ENCODE data around the gene MGAT4C.

Gene MGAT4C

GRCh38 chr12:86226481-86226880 is 29.7 kb downstream of the MGAT4C start:
- no peak overlapping the region for H3K14ac ChIP-seq (ENCODE audit: low read length in 2 of 2)
- no peak overlapping the region for H2AK5ac ChIP-seq (ENCODE audit: low read length, severe bottlenecking)
- peaks cover 0 to 3% of the 10 kb centered on the region in 2 experiments for H3K36me3 ChIP-seq (ENCODE audit: control insufficient read depth in 1 of 2, insufficient read depth in 2 of 2, low read depth in 1 of 2, low read length in 2 of 2)
- peaks cover 1% of the 10 kb centered on the region for H3K79me1 ChIP-seq (replicated peaks; ENCODE audit: low read length, poor library complexity, severe bottlenecking)
- H2BK15ac ChIP-seq (ENCODE audit: low read depth, poor library complexity, severe bottlenecking) = no peak overlapping the region
- H2BK5ac ChIP-seq (ENCODE audit: low read depth, low read length, poor library complexity, severe bottlenecking) = no peak overlapping the region
- no peak overlapping the region for H3K4ac ChIP-seq (ENCODE audit: low read depth in 1 of 2, low read length in 2 of 2)
- no peaks in the 10 kb centered on the region for H3K4me1 ChIP-seq (ENCODE audit: control insufficient read depth, insufficient read depth, low read depth, low read length)
- no peak overlapping the region for H3K23ac ChIP-seq (ENCODE audit: low read length in 2 of 2)
- no peak overlapping the region for H3K4me3 ChIP-seq (ENCODE audit: insufficient read depth in 1 of 2, low read depth in 1 of 2, low read length in 2 of 2)
- H4K8ac ChIP-seq (ENCODE audit: low read length) = no peak overlapping the region
- DNase-seq = no peak
- no peak overlapping the region for H3K27ac ChIP-seq (ENCODE audit: low read length, poor library complexity, severe bottlenecking)
- no peak overlapping the region for H3K9ac ChIP-seq (ENCODE audit: low read length)
- H3K18ac ChIP-seq (ENCODE audit: low read depth in 1 of 2, low read length in 2 of 2) = no peak overlapping the region
- H2BK12ac ChIP-seq (ENCODE audit: low read length in 2 of 2) = no peak overlapping the region
- no peak overlapping the region for H2AFZ ChIP-seq (ENCODE audit: low read depth, low read length)
- no peaks in the 10 kb centered on the region for H3K9me3 ChIP-seq (ENCODE audit: control insufficient read depth, low read length)
- H4K91ac ChIP-seq (ENCODE audit: low read length) = no peak overlapping the region
- WGBS = 98% methylated on average over 3 of the region's 3 CpGs
- no peaks in the 10 kb centered on the region for H3K27me3 ChIP-seq (ENCODE audit: control insufficient read depth in 1 of 2, insufficient read depth in 1 of 2, low read length in 2 of 2)
- H3K4me2 ChIP-seq (ENCODE audit: low read length, poor library complexity, severe bottlenecking) = no peak overlapping the region
- H2BK120ac ChIP-seq (ENCODE audit: low read depth, low read length) = no peak overlapping the region

DNA sequence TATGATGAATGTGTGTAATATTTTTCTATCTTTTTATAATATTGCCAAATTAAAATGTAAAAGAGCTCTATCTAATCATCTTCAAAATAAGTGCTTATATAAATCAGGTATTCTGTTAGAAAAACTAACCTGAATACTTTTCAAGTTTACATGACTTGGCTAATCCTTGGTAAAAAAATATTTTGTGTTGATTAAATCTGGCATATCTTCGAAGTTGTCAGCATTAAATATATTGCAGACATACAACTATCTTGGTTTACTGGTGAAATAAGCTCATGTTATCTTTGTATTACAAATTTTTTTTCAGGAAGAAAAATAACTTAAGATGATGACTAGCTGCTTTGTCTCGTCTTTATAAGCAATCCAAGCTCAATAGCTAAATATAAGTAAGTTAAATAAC is 39.6 kb downstream of the MGAT4C start:
- H4K91ac ChIP-seq (ENCODE audit: low read length) = no peak overlapping the region
- no peak overlapping the region for H3K14ac ChIP-seq (ENCODE audit: low read length in 2 of 2)
- no peak overlapping the region for H2BK15ac ChIP-seq (ENCODE audit: low read depth, poor library complexity, severe bottlenecking)
- no peak for DNase-seq
- no peak overlapping the region for H3K4me3 ChIP-seq (ENCODE audit: insufficient read depth in 1 of 2, low read depth in 1 of 2, low read length in 2 of 2)
- H3K36me3 ChIP-seq (ENCODE audit: control insufficient read depth in 1 of 2, insufficient read depth in 2 of 2, low read depth in 1 of 2, low read length in 2 of 2) = no peaks in the 10 kb centered on the region
- no peak overlapping the region for H3K4ac ChIP-seq (ENCODE audit: low read depth in 1 of 2, low read length in 2 of 2)
- H3K4me2 ChIP-seq (ENCODE audit: low read length, poor library complexity, severe bottlenecking) = no peak overlapping the region
- H2BK5ac ChIP-seq (ENCODE audit: low read depth, low read length, poor library complexity, severe bottlenecking) = no peak overlapping the region
- WGBS = no CpG with 5 or more reads among the region's 2 CpGs
- no peaks in the 10 kb centered on the region for H3K9me3 ChIP-seq (ENCODE audit: control insufficient read depth, low read length)
- no peaks in the 10 kb centered on the region for H3K4me1 ChIP-seq (ENCODE audit: control insufficient read depth, insufficient read depth, low read depth, low read length)
- H2AFZ ChIP-seq (ENCODE audit: low read depth, low read length) = no peak overlapping the region
- no peaks in the 10 kb centered on the region for H3K27me3 ChIP-seq (ENCODE audit: control insufficient read depth in 1 of 2, insufficient read depth in 1 of 2, low read length in 2 of 2)
- H3K79me1 ChIP-seq (replicated peaks; ENCODE audit: low read length, poor library complexity, severe bottlenecking) = no peaks in the 10 kb centered on the region
- no peak overlapping the region for H2BK12ac ChIP-seq (ENCODE audit: low read length in 2 of 2)
- H2BK120ac ChIP-seq (ENCODE audit: low read depth, low read length) = no peak overlapping the region
- H3K23ac ChIP-seq (ENCODE audit: low read length in 2 of 2) = no peak overlapping the region
- H3K27ac ChIP-seq (ENCODE audit: low read length, poor library complexity, severe bottlenecking) = no peak overlapping the region
- H2AK5ac ChIP-seq (ENCODE audit: low read length, severe bottlenecking) = no peak overlapping the region
- no peak overlapping the region for H3K9ac ChIP-seq (ENCODE audit: low read length)
- H3K18ac ChIP-seq (ENCODE audit: low read depth in 1 of 2, low read length in 2 of 2) = no peak overlapping the region
- no peak overlapping the region for H4K8ac ChIP-seq (ENCODE audit: low read length)

DNA sequence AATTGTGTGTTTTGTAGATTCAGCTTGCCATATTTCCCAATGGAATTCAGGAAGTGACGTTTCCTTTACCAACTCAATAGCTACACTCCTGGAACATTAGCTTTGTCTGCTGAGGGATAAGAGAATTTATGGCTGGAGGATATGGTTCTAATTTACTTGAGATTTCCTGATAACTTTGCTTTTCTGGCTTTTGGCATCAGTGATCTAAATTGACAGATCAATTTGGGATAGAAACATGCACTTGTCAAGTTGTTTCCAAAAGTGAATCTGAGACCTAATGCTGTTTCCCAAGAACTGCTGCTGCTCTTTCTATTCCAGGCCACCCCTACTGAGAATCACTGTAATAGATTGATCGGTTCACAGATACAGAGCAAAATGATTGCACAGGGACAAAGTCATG is 43.2 kb downstream of the MGAT4C start:
- Histone ChIP-seq H3K4me2 (ENCODE audit: low read length, poor library complexity, severe bottlenecking) (no peak overlapping the region), H2BK12ac (ENCODE audit: low read length in 2 of 2) (no peak overlapping the region), H2AK5ac (ENCODE audit: low read length, severe bottlenecking) (no peak overlapping the region), H3K14ac (ENCODE audit: low read length in 2 of 2) (no peak overlapping the region), H4K8ac (ENCODE audit: low read length) (no peak overlapping the region), H3K9ac (ENCODE audit: low read length) (no peak overlapping the region), H2BK5ac (ENCODE audit: low read depth, low read length, poor library complexity, severe bottlenecking) (no peak overlapping the region), H3K4ac (ENCODE audit: low read depth in 1 of 2, low read length in 2 of 2) (no peak overlapping the region), H3K4me3 (ENCODE audit: insufficient read depth in 1 of 2, low read depth in 1 of 2, low read length in 2 of 2) (no peak overlapping the region), H2BK15ac (ENCODE audit: low read depth, poor library complexity, severe bottlenecking) (no peak overlapping the region), H3K18ac (ENCODE audit: low read depth in 1 of 2, low read length in 2 of 2) (no peak overlapping the region), H3K36me3 (ENCODE audit: control insufficient read depth in 1 of 2, insufficient read depth in 2 of 2, low read depth in 1 of 2, low read length in 2 of 2) (no peaks in the 10 kb centered on the region), H2BK120ac (ENCODE audit: low read depth, low read length) (no peak overlapping the region), H2AFZ (ENCODE audit: low read depth, low read length) (no peak overlapping the region), H3K23ac (ENCODE audit: low read length in 2 of 2) (no peak overlapping the region), H3K27me3 (ENCODE audit: control insufficient read depth in 1 of 2, insufficient read depth in 1 of 2, low read length in 2 of 2) (no peaks in the 10 kb centered on the region), H4K91ac (ENCODE audit: low read length) (no peak overlapping the region), H3K79me1 (replicated peaks; ENCODE audit: low read length, poor library complexity, severe bottlenecking) (peaks cover 1% of the 10 kb centered on the region), H3K4me1 (ENCODE audit: control insufficient read depth, insufficient read depth, low read depth, low read length) (no peaks in the 10 kb centered on the region), H3K9me3 (ENCODE audit: control insufficient read depth, low read length) (no peaks in the 10 kb centered on the region), H3K27ac (ENCODE audit: low read length, poor library complexity, severe bottlenecking) (no peak overlapping the region)
- WGBS = 86% methylated on average over 1 of the region's 2 CpGs
- DNase-seq = no peak

DNA sequence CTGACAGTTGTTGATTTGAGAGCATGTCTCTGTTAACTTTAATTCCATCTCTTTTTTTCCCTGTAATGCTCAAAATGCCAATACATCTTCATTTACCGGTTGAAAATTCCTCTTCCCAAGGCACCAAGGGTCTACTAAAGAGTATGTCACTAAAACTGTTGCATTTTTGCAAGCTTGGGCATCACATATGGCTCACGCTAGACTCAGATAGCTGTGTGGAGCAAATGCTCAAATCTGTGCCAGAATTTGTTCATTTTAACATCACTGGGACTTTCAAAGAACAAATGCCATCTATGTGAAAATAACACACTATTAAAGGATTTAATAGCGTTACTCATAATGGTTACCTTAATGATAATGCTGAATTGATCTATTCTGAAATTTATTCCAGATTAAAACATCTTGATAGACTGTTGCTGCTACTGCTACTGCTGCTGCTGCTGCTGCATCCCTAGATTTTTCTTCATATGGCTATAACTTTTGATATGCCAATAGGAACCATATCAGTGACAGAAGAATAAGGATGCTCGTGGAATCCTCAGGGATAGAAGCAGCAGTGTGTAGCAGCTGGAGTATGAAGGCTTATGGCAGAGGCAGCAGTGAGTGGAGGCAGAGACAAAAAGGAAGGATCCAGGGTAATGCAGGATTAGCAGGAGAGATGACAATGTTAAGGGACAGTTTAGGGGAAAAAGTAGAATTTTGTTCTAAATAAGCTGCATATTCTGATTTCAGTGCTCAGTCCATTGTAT is 57.3 kb downstream of the MGAT4C start:
- Histone ChIP-seq H3K9ac (ENCODE audit: low read length) (no peak overlapping the region), H2BK15ac (ENCODE audit: low read depth, poor library complexity, severe bottlenecking) (no peak overlapping the region), H2AFZ (ENCODE audit: low read depth, low read length) (no peak overlapping the region), H3K14ac (ENCODE audit: low read length in 2 of 2) (no peak overlapping the region), H2BK120ac (ENCODE audit: low read depth, low read length) (no peak overlapping the region), H2BK5ac (ENCODE audit: low read depth, low read length, poor library complexity, severe bottlenecking) (no peak overlapping the region), H4K91ac (ENCODE audit: low read length) (no peak overlapping the region), H3K4me3 (ENCODE audit: insufficient read depth in 1 of 2, low read depth in 1 of 2, low read length in 2 of 2) (no peak overlapping the region), H3K4me2 (ENCODE audit: low read length, poor library complexity, severe bottlenecking) (no peak overlapping the region), H3K27me3 (ENCODE audit: control insufficient read depth in 1 of 2, insufficient read depth in 1 of 2, low read length in 2 of 2) (no peaks in the 10 kb centered on the region), H4K8ac (ENCODE audit: low read length) (no peak overlapping the region), H3K27ac (ENCODE audit: low read length, poor library complexity, severe bottlenecking) (no peak overlapping the region), H3K23ac (ENCODE audit: low read length in 2 of 2) (no peak overlapping the region), H3K18ac (ENCODE audit: low read depth in 1 of 2, low read length in 2 of 2) (no peak overlapping the region), H3K4ac (ENCODE audit: low read depth in 1 of 2, low read length in 2 of 2) (no peak overlapping the region), H2AK5ac (ENCODE audit: low read length, severe bottlenecking) (no peak overlapping the region), H2BK12ac (ENCODE audit: low read length in 2 of 2) (no peak overlapping the region), H3K9me3 (ENCODE audit: control insufficient read depth, low read length) (no peaks in the 10 kb centered on the region), H3K79me1 (replicated peaks; ENCODE audit: low read length, poor library complexity, severe bottlenecking) (no peaks in the 10 kb centered on the region), H3K4me1 (ENCODE audit: control insufficient read depth, insufficient read depth, low read depth, low read length) (peaks cover 2% of the 10 kb centered on the region), H3K36me3 (ENCODE audit: control insufficient read depth in 1 of 2, insufficient read depth in 2 of 2, low read depth in 1 of 2, low read length in 2 of 2) (peaks cover 0 to 3% of the 10 kb centered on the region in 2 experiments)
- 89% methylated on average over 3 of the region's 4 CpGs for WGBS
- no peak for DNase-seq
